A549 (cell line): ENCODE data around the gene TRIP10.

Experiments
- BHLHE40 ChIP-seq: IDR thresholded peaks from 2 replicates; pipeline ENCODE4 v1.6.1; 2012; ENCODE audit warnings: low read depth, low read length, inconsistent platforms
- TP53 ChIP-seq: fragments of 250-450 bp; sonication (Bioruptor Pico); IDR thresholded peaks from 2 replicates; pipeline ENCODE4 v1.5.0; 2021; ENCODE audit warnings: mild to moderate bottlenecking, moderate library complexity

DNA sequence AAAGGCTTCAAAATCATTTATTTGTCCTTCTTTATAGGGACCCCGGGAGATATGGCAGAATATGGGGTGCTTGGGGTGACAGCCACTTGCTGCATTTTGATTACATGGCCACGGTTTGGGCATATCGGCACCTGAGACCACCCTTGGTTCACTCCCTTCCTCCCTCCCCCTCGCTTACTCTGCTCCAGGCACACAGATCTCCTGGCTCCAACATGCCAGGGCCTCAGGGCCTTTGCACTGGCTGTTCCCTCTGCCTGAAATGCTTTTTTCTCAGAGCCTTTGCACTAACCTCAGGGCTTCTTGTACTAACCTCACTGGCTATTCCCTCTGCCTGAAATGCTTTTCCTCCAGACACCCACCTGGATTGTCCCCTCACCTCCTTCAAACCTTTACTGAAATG is 56.8 kb downstream of the TRIP10 start:
- TF ChIP-seq BHLHE40 (no peak), TP53 (CRISPR knock-in tag) (no peak)
